GM18861 (cell line): ENCODE measurements around the gene SLC17A9.

ENCODE experiments used
- ATAC-seq: cut with Tn5 transposase; IDR thresholded peaks from one replicate; pipeline ENCODE4 v1.9.1; 2021; ENCODE audit not compliant: unreplicated experiment

SLC17A9 gene

DNA sequence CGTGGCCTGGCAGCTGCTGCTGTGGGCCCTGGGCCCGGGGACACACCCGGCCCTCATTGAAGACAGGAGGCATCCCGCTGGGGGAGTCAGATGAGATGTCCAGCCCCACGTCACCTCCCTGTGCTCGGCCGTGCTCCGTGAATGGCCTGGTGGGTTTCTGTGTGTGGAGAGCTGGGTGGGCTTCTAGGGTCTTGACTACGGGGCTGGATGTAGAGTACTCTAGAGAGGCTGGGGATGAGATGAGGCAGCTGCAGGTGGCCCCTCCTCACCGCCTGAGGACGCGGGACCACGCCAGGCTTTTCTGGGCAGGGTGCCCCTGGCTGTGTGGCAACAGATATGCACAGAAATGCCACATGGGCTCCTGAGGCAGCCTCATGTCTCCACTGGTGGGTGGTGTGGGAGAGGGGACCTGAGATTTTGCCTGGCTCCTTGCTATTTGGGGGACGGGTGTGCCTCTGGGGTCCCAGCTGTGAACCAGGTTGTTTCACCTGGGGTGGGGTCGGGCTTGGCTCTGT is 62.7 kb downstream of the SLC17A9 start:
- no peak for ATAC-seq

DNA sequence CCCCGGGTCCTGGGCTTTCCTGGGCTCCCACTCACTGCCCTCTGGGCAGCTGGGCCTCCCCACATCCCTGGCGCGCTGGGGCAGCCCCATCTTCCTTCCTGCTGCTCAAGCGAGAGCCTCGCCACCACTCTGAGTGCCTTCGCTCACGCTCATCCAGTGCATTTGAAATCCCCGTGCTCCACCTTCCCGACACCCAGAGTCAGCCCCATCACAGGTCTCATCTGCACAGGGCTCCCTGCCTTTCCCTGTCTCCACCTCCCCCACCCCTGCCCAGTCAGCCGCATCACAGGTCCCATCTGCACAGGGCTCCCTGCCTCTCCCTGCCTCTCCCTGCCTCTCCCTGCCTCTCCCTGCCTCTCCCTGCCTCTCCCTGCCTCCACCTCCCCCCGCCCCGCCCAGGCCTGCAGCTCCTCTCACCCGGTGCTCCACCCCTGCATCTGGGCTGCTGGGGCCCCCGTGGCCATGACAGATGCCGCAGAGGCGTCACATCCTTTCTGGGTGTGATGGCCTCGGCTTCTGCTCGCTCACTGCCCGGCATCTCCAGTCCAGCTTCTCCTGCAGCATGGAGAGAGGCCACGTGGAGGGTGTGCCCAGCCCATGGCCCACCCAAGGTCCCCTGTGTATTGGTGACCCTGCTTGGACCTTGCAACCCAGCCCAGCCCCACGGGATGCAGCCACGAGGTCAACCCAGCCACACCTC is 63.3 kb downstream of the SLC17A9 start:
- ATAC-seq: no peak

DNA sequence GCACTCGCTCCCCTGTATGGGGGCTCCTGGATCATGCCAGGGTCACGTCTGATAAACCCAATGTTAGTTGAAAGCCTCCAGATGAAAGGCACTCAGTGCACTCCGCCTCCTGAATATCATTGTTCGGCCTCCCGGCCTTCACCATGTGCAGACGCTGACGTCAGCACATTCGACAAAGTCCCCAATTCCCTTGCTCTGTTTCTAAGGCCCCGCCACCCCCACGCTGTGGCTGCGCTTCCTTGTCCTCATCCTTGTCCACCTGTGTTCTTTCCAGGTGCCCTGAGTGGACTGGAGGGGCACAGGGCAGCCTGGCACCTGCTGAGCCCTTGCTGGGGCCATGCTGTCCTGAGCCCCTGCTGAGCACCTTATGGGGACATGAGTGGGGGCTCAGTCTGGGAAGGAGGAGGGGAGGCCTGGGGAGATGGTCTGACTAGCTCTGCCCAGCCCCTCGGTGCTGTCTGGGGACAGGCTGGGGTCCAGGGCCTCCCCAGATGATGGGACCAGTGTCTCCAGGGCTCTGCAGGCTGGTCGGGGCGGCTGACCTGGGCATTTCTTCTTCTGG is 64.1 kb downstream of the SLC17A9 start:
- no peak for ATAC-seq

- ATAC-seq: no peak
Observed at GRCh38 chr20:63017076-63017825, 64.7 kb downstream of the SLC17A9 start.

GRCh38 chr20:63017826-63018411 is 65.4 kb downstream of the SLC17A9 start:
- ATAC-seq: no peak
